Thyroid gland (tissue), 4 donors: ENCODE results near the gene ATP2B1.

Experiments
- POLR2A ChIP-seq, 2 donors: fragments of 450-650 bp; IDR thresholded peaks; one replicate each; pipeline ENCODE4 v1.6.1; 2017; ENCODE audit warnings: antibody characterized with exemption in 2 of 2, mild to moderate bottlenecking in 2 of 2, moderate library complexity in 1 of 2
- TF ChIP-seq, protein P1 (sequence below), 6 experiments: fragments of 200-600 bp in 3 of 6; fragments of 450-650 bp in 3 of 6; sonication (generic) in 3 of 6; IDR thresholded peaks; one replicate each; pipeline ENCODE4 v1.5.1; 2016 to 2019; ENCODE audit warnings: antibody characterized with exemption in 6 of 6, mild to moderate bottlenecking in 2 of 6, inconsistent platforms in 1 of 6, moderate library complexity in 1 of 6

DNA sequence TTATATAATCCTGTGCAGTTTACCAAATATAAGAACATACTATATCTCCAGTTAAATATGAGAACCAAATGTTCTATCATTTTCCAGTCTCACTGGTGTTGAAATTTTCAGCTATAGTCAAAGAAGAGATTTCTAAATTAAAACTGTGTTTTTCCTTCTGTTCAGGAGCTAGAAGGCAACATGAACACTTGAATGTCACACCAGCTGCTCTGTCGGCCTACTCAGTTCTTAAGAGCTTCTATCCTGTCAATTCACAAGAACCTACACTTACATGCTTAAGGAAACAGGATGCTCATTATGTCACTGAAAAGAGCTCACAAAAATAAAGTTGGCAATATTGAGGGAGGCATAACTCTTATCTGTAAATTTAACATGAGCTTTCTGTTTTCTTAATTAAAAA, 43.1 kb downstream of the ATP2B1 start:
- TF ChIP-seq, protein P1, sequence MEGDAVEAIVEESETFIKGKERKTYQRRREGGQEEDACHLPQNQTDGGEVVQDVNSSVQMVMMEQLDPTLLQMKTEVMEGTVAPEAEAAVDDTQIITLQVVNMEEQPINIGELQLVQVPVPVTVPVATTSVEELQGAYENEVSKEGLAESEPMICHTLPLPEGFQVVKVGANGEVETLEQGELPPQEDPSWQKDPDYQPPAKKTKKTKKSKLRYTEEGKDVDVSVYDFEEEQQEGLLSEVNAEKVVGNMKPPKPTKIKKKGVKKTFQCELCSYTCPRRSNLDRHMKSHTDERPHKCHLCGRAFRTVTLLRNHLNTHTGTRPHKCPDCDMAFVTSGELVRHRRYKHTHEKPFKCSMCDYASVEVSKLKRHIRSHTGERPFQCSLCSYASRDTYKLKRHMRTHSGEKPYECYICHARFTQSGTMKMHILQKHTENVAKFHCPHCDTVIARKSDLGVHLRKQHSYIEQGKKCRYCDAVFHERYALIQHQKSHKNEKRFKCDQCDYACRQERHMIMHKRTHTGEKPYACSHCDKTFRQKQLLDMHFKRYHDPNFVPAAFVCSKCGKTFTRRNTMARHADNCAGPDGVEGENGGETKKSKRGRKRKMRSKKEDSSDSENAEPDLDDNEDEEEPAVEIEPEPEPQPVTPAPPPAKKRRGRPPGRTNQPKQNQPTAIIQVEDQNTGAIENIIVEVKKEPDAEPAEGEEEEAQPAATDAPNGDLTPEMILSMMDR (IDR thresholded peaks at IDR 0.05), result no peak
- TF ChIP-seq POLR2A (IDR thresholded peaks at IDR 0.05), result no peak
